Measurements from ENCODE around the gene GALNTL6.

Gene GALNTL6

DNA sequence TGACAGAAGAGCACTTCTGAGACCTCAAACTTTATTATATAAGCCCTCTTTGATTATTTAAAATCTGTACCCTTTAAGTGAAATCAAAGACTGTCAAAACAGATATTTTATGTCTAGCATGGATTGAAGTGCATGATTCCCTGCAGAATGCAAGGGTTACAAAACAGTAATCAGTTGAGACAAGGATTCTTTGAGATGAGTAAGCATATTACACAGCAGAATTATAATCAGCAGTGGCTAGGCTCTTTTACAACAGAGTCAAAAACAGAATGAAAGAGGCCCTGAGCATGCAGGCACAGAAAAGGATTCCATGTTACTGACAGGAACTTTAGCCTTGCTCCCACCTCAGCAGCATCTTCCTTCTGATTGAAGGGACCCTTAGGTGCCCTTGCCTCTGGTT, 867.5 kb downstream of the GALNTL6 start:
- DNase-seq (ENCODE audit: extremely low read depth, low read depth), result no peak
- TF ChIP-seq, protein P1, sequence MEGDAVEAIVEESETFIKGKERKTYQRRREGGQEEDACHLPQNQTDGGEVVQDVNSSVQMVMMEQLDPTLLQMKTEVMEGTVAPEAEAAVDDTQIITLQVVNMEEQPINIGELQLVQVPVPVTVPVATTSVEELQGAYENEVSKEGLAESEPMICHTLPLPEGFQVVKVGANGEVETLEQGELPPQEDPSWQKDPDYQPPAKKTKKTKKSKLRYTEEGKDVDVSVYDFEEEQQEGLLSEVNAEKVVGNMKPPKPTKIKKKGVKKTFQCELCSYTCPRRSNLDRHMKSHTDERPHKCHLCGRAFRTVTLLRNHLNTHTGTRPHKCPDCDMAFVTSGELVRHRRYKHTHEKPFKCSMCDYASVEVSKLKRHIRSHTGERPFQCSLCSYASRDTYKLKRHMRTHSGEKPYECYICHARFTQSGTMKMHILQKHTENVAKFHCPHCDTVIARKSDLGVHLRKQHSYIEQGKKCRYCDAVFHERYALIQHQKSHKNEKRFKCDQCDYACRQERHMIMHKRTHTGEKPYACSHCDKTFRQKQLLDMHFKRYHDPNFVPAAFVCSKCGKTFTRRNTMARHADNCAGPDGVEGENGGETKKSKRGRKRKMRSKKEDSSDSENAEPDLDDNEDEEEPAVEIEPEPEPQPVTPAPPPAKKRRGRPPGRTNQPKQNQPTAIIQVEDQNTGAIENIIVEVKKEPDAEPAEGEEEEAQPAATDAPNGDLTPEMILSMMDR (IDR thresholded peaks at IDR 0.05; ENCODE audit: low read depth, low read length), result no peak

DNA sequence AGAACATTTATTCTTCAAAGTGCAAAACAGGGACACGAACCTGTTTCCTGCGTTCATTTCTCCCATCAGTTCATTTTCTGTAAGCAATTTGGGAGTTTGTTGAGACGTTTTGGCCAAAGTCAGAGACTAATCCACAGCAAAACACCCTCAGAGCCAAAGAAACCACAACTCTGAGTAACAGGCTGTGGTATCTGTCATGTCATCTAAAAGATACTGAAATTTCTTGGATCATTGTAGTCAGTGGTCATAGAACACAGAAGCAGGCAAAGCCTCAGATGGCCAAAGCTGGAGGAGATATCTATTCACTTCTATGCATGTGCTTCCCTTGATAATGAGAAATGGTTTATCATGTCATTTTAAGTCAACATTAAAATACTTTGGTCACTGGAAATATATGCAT, 869.8 kb downstream of the GALNTL6 start:
- TF ChIP-seq, protein P1 (IDR thresholded peaks at IDR 0.05; ENCODE audit: low read depth, low read length), result no peak
- DNase-seq (ENCODE audit: extremely low read depth, low read depth), result no peak

DNA sequence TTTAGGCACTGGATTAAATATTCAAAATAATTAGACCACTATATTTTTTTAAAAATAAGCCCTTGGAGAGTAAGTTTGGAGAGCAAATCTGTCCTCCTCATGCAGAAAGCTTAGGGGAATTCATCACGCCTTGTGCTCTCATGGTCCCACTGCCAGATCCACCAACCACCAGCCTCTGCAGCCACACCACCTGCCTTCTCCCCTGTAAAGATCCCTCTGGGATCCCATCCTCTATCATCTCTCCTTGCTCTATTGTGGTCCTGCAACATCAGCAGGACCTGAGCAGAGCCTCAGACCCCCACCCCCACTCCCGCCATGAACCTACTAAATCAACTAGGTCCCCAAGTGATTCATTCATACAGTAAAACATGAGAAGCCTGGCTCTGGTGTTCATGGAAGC, 872.8 kb downstream of the GALNTL6 start:
- DNase-seq (ENCODE audit: extremely low read depth, low read depth), result no peak
- TF ChIP-seq, protein P1 (IDR thresholded peaks at IDR 0.05; ENCODE audit: low read depth, low read length), result no peak

DNA sequence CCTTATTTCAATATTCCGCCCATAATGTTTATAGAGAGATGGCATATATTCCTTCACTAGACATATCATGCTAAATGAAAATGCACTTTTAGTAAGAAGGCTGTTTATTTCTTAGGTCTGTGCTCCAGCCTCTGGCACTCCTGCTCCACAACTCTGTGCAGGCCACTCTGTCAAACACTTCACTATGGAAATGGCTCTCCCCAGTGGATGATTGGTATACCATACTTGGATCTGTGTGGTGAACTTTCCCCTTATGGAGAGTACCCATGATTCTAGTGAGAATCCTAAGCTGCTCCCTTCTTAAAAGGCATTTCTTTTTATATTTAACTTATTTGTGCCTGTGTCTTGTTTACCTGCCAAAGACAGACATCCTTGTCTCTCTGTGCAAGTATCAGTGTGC, 875.3 kb downstream of the GALNTL6 start:
- TF ChIP-seq, protein P1 (IDR thresholded peaks at IDR 0.05; ENCODE audit: low read depth, low read length), result no peak
- DNase-seq (ENCODE audit: extremely low read depth, low read depth), result no peak

DNA sequence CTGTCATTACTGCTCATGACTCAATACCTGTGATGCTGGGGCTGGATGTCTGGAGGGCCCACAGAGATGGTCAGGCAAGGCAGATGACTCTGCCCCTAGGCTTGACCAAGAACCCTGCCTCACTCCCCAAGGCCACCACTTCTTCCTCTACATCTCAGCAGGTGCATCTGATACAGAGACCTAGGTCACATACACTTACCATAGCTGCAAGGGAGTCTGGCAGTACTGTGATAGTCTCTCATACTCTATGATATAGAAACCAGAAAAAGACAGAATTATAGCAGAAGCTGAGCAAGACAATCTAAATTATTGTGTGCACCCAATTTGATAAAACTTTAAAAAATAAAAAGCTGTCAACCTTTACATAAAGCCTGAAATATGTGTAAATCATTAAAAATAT, 878.3 kb downstream of the GALNTL6 start:
- no peak for DNase-seq (ENCODE audit: extremely low read depth, low read depth)
- TF ChIP-seq, protein P1 (IDR thresholded peaks at IDR 0.05; ENCODE audit: low read depth, low read length), result no peak

DNA sequence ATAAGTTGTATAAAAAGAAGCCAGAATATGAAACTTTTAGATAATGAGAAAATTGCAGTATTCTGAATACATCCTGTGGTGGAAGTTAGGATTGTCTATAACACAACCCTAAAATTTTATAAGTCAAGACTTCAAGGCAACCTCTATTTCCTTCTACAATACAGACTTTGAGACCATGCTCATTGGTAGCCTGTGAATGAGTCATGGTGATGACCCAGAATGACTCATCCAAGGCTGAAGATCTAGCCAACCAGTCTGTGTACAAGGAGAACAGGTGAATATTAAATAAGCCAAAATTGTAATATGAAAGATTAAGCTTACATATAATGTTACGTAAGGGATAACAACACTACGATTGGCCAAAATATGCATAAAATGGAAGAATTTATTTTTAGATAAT, 879.5 kb downstream of the GALNTL6 start:
- TF ChIP-seq, protein P1 (IDR thresholded peaks at IDR 0.05; ENCODE audit: low read depth, low read length), result no peak
- DNase-seq (ENCODE audit: extremely low read depth, low read depth), result no peak

DNA sequence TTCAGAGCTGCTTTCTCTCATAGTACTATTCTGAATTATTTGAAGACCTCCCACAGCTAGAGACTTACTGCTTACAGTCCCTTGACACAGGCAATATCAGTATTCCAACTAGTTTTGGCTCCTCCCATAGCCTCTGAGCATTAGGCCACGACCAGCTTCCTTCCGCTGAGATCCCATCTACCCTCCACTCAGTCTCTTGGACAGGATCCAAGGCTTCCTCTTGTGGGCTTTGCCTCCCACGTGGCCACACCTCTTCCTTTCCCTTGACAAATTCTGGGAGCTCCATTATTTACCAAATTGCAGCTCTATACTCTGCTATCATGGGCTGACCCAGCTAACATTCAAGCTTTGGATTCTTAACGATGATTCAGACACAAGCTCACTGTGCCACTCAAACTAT, 885.1 kb downstream of the GALNTL6 start:
- DNase-seq (ENCODE audit: extremely low read depth, low read depth), result no peak
- TF ChIP-seq, protein P1 (IDR thresholded peaks at IDR 0.05; ENCODE audit: low read depth, low read length), result no peak

All from AG09319 (cell line).